OCI-LY3 (cell line): ENCODE results near the gene GTPBP10.

Experiments
- CTCF ChIP-seq: fragments of 200-600, 300-600 bp; sonication (generic); IDR thresholded peaks from 2 replicates; pipeline ENCODE4 v1.5.1; 2014; ENCODE audit warnings: antibody characterized with exemption, low read length, low read depth
- EZH2phosphoT487 ChIP-seq: fragments of 200-600 bp; shearing (Covaris generic); IDR thresholded peaks from 2 replicates; pipeline ENCODE4 v1.6.1; 2018; ENCODE audit warnings: antibody characterized with exemption, mixed run types, low read depth

DNA sequence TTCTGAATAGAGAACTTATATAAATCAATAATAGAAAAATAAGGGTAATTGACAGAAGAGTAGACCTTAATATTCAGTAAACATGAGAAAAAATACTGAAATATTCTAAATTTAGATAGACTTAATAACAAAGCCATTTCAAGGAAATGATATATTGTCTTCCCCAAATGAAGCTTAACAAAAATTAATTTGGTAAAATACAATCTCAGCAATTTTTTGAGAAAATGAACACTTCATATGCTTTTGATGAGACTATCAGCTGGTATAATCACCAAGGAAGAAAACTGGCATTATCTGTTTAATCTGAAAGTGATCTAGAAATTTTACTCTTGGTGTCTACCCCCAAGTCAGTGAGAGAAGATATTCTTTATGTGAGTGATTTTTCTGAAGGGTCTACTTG, 23.7 kb upstream of the GTPBP10 start:
- no peak for TF ChIP-seq CTCF
- TF ChIP-seq EZH2phosphoT487: no peak
